ENCODE results near the gene HIVEP3.

- TF ChIP-seq, protein P1, sequence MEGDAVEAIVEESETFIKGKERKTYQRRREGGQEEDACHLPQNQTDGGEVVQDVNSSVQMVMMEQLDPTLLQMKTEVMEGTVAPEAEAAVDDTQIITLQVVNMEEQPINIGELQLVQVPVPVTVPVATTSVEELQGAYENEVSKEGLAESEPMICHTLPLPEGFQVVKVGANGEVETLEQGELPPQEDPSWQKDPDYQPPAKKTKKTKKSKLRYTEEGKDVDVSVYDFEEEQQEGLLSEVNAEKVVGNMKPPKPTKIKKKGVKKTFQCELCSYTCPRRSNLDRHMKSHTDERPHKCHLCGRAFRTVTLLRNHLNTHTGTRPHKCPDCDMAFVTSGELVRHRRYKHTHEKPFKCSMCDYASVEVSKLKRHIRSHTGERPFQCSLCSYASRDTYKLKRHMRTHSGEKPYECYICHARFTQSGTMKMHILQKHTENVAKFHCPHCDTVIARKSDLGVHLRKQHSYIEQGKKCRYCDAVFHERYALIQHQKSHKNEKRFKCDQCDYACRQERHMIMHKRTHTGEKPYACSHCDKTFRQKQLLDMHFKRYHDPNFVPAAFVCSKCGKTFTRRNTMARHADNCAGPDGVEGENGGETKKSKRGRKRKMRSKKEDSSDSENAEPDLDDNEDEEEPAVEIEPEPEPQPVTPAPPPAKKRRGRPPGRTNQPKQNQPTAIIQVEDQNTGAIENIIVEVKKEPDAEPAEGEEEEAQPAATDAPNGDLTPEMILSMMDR (IDR thresholded peaks at IDR 0.05): no peak
- TF ChIP-seq POLR2A (IDR thresholded peaks at IDR 0.05): no peak
Measured at GRCh38 chr1:41631154-41631553, 287.6 kb downstream of the HIVEP3 start.

Data from body of pancreas (tissue), 4 donors.